NT2/D1 (cell line): ENCODE results near the gene HES1.
"Not testable (repeated sequence)": the region's sequence is repeated elsewhere in the genome, so short reads cannot be mapped to it uniquely, and the experiment has no call there.

Experiments used
- DNase-seq: peaks from one replicate; pipeline ENCODE4 v3.0.0-alpha.2; 2011; ENCODE audit warnings: low read depth, low spot score
- H3K27me3 ChIP-seq: 2 replicates; pipeline ENCODE4 v1.6.0; 2011; ENCODE audit warnings: mild to moderate bottlenecking; ENCODE audit not compliant: insufficient read length, insufficient read depth
- H3K36me3 ChIP-seq: 2 replicates; pipeline ENCODE4 v1.6.1; 2011; ENCODE audit warnings: mild to moderate bottlenecking, low read length, mixed read lengths; ENCODE audit not compliant: insufficient read depth, insufficient read length
- H3K4me1 ChIP-seq: 2 replicates; pipeline ENCODE4 v1.5.1; 2011; ENCODE audit not compliant: insufficient read depth, insufficient read length
- H3K4me3 ChIP-seq: 2 replicates; pipeline ENCODE4 v1.5.1; 2011; ENCODE audit warnings: low read depth; ENCODE audit not compliant: insufficient read length
- H3K9ac ChIP-seq: 2 replicates; pipeline ENCODE4 v1.6.0; 2011; ENCODE audit warnings: low read depth; ENCODE audit not compliant: insufficient read length
- H3K9me3 ChIP-seq: 2 replicates; pipeline ENCODE4 v1.5.1; 2011; ENCODE audit warnings: mild to moderate bottlenecking, low read length; ENCODE audit not compliant: insufficient read depth
- SUZ12 ChIP-seq: IDR thresholded peaks from 2 replicates; pipeline ENCODE4 v1.6.1; 2011; ENCODE audit not compliant: insufficient read length, insufficient read depth; ENCODE audit errors: extremely low read depth
- YY1 ChIP-seq: IDR thresholded peaks from 2 replicates; pipeline ENCODE4 v1.6.1; 2011; ENCODE audit not compliant: insufficient read length, insufficient read depth
- ZNF274 ChIP-seq: IDR thresholded peaks from 2 replicates; pipeline ENCODE4 v1.6.1; 2011; ENCODE audit warnings: mild to moderate bottlenecking, low read depth, low read length

The HES1 gene

DNA sequence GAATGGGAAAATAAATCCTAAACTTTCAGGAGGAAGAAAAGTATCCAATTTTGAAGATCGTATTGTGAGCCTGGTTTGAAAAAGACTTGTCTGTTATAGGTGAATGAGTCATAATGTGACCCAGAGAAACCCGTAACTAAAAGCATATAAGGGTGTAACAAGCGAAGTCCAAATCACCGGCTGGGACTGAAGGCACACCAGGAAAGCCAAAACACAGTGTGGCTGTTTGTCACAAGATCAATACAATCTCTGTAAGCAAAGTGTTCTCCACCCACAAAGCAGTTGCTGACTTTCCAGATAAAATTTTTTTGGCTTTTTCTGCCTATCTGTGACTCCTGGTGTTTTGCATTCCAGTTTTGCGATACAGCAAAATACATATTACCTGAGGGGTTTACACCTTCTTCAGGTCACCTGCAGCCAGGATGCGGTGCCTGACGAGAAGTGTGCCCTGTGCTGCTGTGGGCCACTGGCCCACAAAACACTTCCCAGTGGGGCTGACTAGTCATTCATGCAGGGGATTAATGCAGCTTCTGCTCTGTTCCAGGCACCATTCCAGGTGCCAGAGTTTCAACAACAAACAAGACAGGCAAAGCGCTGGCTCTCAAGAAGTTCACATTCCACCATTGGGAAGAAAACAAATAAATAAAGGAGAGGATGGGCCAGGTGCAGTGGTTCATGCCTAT, 14.4 kb downstream of the HES1 start:
- Histone ChIP-seq H3K9me3 (peaks cover 13% of the 10 kb centered on the region), H3K4me1 (peaks cover 4% of the 10 kb centered on the region), H3K4me3 (no peak overlapping the region), H3K9ac (no peak overlapping the region), H3K36me3 (no peaks in the 10 kb centered on the region), H3K27me3 (peaks cover 16% of the 10 kb centered on the region)
- TF ChIP-seq SUZ12 = no peak
- TF ChIP-seq YY1 = no peak
- no peak for DNase-seq

DNA sequence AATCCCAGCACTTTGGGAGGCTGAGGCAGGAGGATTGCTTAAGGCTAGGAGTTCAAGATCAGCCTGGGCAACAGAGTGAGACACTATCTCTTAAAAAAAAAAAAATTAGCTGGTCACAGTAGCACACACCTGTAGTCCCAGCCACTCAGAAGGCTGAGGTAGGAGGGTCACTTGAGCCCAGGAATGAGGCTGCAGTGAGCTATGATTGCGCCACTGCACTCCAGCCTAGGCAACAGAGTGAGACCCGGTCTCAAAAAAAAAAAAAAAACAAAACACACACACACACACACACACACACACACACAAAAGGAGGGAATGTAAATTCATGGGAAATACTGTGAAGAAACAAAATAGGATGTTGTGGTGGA, 15.0 kb downstream of the HES1 start:
- not testable (repeated sequence) for DNase-seq, H3K9ac ChIP-seq, H3K4me1 ChIP-seq, H3K36me3 ChIP-seq, H3K4me3 ChIP-seq
- H3K27me3 ChIP-seq = peaks cover 16% of the 10 kb centered on the region
- peaks cover 13% of the 10 kb centered on the region for H3K9me3 ChIP-seq

DNA sequence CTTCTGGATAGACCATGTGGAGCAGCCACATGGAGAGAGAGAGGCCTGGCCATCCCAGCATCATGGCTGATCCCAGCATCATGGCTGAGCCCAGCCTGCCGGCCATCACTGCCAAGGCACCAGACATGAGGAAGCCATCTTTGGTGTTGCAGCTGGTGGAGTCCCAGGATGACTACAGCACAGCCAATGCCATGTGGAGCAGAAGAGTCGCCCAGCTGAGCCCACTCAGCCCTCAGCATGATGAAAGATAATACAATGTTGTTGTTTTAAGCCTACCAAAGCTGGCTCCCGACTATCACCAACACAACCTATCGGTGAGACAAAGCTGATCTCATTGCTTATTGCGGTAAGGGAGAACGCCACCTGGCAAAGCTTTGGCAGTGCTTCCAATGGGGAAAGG, 18.4 kb downstream of the HES1 start:
- Histone ChIP-seq H3K27me3 (no peaks in the 10 kb centered on the region), H3K4me1 (no peaks in the 10 kb centered on the region), H3K36me3 (no peaks in the 10 kb centered on the region), H3K9ac (no peak overlapping the region), H3K9me3 (peaks cover 13% of the 10 kb centered on the region), H3K4me3 (no peak overlapping the region)
- TF ChIP-seq ZNF274 (no peak), SUZ12 (no peak)
- DNase-seq = no peak

DNA sequence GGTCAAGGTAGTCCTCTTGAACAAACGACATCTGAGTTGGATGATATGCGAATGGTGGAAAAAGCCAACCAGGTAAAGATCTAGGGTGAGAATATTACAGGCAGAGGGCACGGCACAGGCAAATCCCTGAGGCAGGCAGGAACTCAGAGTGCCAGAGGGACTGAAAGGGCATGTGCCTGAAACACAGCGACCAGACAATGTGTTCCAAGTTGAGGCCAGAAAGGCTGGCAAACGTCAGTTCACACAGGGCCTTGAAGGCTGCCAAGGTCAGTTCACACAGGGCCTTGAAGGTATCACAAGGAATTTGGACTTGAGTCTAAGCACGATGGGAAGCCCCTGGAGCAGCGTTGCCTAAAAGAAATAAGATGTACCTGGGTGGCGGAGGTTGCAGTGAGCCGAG, 20.1 kb downstream of the HES1 start:
- Histone ChIP-seq H3K9me3 (peaks cover 13% of the 10 kb centered on the region), H3K9ac (no peak overlapping the region), H3K27me3 (no peaks in the 10 kb centered on the region), H3K36me3 (no peaks in the 10 kb centered on the region), H3K4me3 (no peak overlapping the region), H3K4me1 (no peaks in the 10 kb centered on the region)
- TF ChIP-seq SUZ12 = no peak
- no peak for TF ChIP-seq YY1
- TF ChIP-seq ZNF274 = no peak
- DNase-seq = no peak

DNA sequence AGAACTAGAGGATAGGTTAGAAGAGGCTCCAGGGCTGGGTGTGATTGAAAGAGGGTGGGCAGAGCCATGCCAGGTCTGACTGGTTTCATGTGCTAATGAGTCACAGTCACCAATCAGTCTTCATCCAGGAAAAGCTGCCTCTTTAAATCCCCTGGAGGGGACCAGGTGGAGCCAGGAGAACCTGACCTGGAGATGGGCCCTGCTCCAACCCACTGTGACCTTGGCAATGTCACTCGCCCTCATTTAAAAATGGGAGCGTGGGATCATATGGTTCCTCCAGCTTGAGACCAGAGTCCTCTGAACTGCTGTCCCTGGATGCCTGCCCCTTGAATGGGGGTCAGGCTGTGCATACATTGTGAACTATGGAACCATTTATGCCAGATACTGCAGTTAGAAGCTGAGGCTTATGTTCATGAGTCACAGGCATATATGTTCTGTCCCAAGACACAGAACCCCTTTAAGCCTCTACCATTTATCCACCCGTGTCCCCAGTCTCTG, 23.0 kb downstream of the HES1 start:
- Histone ChIP-seq H3K4me3 (no peak overlapping the region), H3K9ac (no peak overlapping the region), H3K27me3 (no peaks in the 10 kb centered on the region), H3K4me1 (peaks cover 10% of the 10 kb centered on the region), H3K9me3 (peaks cover 10% of the 10 kb centered on the region), H3K36me3 (no peaks in the 10 kb centered on the region)
- DNase-seq = no peak
- TF ChIP-seq ZNF274 = no peak

DNA sequence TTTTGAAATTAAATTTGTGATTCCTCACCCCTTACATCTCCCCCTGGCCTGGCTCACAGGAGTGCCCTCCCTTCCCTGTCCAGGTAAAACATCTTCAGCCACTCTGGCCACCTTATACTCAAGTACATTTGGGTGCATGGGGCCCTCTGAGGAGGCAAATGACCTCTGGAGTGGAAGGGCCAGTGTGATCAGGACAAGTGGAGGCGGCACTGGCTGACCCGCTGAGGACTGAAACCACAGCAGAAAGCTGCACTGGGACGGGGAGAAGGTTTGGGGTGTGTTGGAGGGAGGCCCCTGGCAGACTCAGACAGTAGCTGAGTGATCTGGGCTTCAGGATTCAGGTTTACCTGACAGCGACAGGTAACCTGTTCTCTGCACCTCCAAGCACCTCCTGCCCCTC, 24.2 kb downstream of the HES1 start:
- Histone ChIP-seq H3K9ac (no peak overlapping the region), H3K4me3 (no peak overlapping the region), H3K4me1 (peaks cover 10% of the 10 kb centered on the region)

DNA sequence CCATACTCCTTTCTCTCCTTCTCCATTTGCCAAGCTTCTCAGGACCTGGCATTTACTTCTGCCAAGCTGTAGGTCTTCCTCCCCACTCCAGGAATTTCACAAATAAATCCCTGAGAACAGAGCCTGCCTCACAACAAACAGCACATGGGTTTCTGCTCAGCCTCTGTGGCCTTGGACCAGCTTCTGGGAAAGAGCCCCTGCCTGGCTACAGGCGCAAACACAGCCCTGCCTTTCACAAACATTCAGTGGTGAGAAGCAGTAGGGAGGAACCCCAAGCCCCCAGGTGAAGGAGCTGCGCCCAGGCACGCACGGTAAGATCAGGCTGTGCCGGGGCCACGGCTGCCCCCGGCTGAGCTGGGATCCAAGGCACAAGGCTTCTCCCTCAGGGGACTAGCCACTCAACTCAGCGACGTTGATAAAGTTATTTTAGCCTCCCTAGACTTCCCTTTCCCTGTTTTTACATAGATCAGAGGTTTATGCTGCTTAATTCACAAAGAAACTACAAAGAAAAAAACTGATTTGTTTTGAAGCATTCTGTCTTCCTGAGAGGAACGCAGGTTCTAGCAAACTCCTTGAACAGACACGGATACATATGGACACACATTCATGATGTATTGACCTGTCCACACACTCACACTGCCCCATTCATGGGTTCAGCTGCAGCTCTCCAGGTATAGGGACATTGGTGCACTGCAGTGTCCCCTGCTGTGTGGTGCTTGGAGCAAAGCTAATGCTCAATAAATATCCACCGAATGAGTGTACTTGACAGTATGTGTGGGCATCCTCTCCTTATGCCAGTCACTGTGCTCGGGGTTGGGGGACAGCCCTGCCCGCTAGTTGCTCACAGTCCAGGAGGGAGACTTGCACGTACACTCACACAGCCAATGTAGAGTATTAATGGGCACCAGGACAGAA, 25.4 kb downstream of the HES1 start:
- no peak overlapping the region for H3K4me3 ChIP-seq
- no peaks in the 10 kb centered on the region for H3K36me3 ChIP-seq
- DNase-seq = no peak
- no peaks in the 10 kb centered on the region for H3K9me3 ChIP-seq
- H3K9ac ChIP-seq = no peak overlapping the region
- no peak for TF ChIP-seq SUZ12
- TF ChIP-seq ZNF274 = no peak
- no peak for TF ChIP-seq YY1
- H3K4me1 ChIP-seq = peaks cover 10% of the 10 kb centered on the region
- H3K27me3 ChIP-seq = no peaks in the 10 kb centered on the region

More for the DNA sequence above, 24.2 kb downstream of the HES1 start:
- DNase-seq = no peak
- no peaks in the 10 kb centered on the region for H3K36me3 ChIP-seq
- no peaks in the 10 kb centered on the region for H3K27me3 ChIP-seq
- TF ChIP-seq SUZ12 (no peak), ZNF274 (no peak), YY1 (no peak)
- no peaks in the 10 kb centered on the region for H3K9me3 ChIP-seq
